ENCODE measurements around the gene INSIG2. TPM values are rescaled to one million over a fixed set of nuclear protein-coding genes. Genes with fewer than 3 reads are reported as not detected.

The INSIG2 gene
- total RNA-seq, 1 experiment from 2014 or later: 8.7 TPM

DNA sequence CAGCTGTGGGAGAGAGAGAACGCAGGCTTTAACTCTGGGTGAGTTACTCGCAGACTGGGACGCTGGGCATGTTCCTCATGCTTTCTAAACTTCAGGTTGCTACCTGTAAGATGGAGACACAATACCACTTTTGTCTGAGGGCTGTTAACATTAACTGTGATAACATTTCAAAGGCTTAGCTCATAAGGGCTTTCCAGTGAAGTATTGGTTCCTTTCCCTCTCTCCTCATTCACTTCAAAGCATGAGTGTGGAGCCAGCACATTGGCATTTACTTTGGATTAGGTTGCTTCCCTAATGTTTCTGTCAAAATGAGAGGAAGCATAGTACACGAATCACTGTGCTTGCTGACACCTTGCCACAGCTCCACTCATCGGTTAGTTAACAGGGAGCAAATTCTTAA, 30.2 kb downstream of the INSIG2 start:
- Histone ChIP-seq H2AFZ (ENCODE audit: low read length) (no peak overlapping the region), H4K91ac (ENCODE audit: insufficient read length, low read depth, low read length) (no peak overlapping the region), H3K79me2 (ENCODE audit: insufficient read depth, low read length) (no peaks in the 10 kb centered on the region), H3K23ac (ENCODE audit: insufficient read length, low read depth, low read length) (no peak overlapping the region), H3K9me3 (ENCODE audit: control insufficient read depth, low read depth, low read length) (no peaks in the 10 kb centered on the region), H3K18ac (ENCODE audit: insufficient read length, low read depth, low read length) (no peak overlapping the region), H3K56ac (ENCODE audit: insufficient read length, low read depth, low read length) (no peak overlapping the region), H3K4me2 (ENCODE audit: insufficient read depth, insufficient read length, low read length) (no peak overlapping the region), H2BK20ac (ENCODE audit: low read depth, low read length, poor library complexity, severe bottlenecking) (no peak overlapping the region), H2BK12ac (ENCODE audit: insufficient read length, low read depth, low read length) (no peak overlapping the region), H2BK120ac (ENCODE audit: low read depth, low read length, poor library complexity, severe bottlenecking) (no peak overlapping the region), H3T11ph (ENCODE audit: low read length) (no peak overlapping the region), H3K14ac (ENCODE audit: insufficient read depth, low read length) (no peak overlapping the region), H3K23me2 (ENCODE audit: insufficient read length, low read depth, low read length, poor library complexity, severe bottlenecking) (no peaks in the 10 kb centered on the region), H3K9ac (ENCODE audit: extremely low read depth, insufficient read length, low read length) (no peak overlapping the region), H3K4ac (ENCODE audit: low read depth, low read length) (no peak overlapping the region), H2BK15ac (ENCODE audit: low read depth, low read length) (no peak overlapping the region), H4K20me1 (ENCODE audit: control insufficient read depth, insufficient read depth, insufficient read length) (no peaks in the 10 kb centered on the region), H4K5ac (ENCODE audit: insufficient read length, low read depth, low read length) (no peak overlapping the region), H4K8ac (replicated peaks; ENCODE audit: insufficient read length, low read depth, low read length) (no peak overlapping the region), H3K79me1 (ENCODE audit: insufficient read depth, low read depth, low read length, poor library complexity, severe bottlenecking) (no peaks in the 10 kb centered on the region), H2AK5ac (ENCODE audit: insufficient read length, low read length) (no peak overlapping the region), H2BK5ac (ENCODE audit: insufficient read length, low read length) (no peak overlapping the region), H3K27me3 (ENCODE audit: insufficient read depth, low read length) (no peaks in the 10 kb centered on the region), H3K27ac (ENCODE audit: insufficient read length, low read depth, low read length) (no peak overlapping the region), H3K4me1 (ENCODE audit: insufficient read depth, low read length) (no peaks in the 10 kb centered on the region; the same call in 1 of the 2 replicates)
- no peaks in the 10 kb centered on the region for H3K36me3 Mint-ChIP-seq (ENCODE audit: insufficient read depth in 1 of 3, low read depth in 3 of 3)
- H3K27ac Mint-ChIP-seq: peak overlapping the region in 1 of 3 experiments; percentile 26; a peak in 2 of 7 replicates
- no peaks in the 10 kb centered on the region; a peak in 1 of 5 replicates for H3K9me3 Mint-ChIP-seq
- WGBS (ENCODE audit: extremely low coverage, insufficient read length, low lambda C conversion rate): no CpG with 5 or more reads among the region's 5 CpGs
- TF ChIP-seq, protein P1, sequence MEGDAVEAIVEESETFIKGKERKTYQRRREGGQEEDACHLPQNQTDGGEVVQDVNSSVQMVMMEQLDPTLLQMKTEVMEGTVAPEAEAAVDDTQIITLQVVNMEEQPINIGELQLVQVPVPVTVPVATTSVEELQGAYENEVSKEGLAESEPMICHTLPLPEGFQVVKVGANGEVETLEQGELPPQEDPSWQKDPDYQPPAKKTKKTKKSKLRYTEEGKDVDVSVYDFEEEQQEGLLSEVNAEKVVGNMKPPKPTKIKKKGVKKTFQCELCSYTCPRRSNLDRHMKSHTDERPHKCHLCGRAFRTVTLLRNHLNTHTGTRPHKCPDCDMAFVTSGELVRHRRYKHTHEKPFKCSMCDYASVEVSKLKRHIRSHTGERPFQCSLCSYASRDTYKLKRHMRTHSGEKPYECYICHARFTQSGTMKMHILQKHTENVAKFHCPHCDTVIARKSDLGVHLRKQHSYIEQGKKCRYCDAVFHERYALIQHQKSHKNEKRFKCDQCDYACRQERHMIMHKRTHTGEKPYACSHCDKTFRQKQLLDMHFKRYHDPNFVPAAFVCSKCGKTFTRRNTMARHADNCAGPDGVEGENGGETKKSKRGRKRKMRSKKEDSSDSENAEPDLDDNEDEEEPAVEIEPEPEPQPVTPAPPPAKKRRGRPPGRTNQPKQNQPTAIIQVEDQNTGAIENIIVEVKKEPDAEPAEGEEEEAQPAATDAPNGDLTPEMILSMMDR (conservative IDR thresholded peaks at IDR 0.05): no peak
- H3K27me3 Mint-ChIP-seq (ENCODE audit: low read depth): no peaks in the 10 kb centered on the region
- no peak for DNase-seq
- H3K4me1 Mint-ChIP-seq: peaks cover 10 to 25% of the 10 kb centered on the region in 2 experiments; a peak in 2 of 4 replicates
- no peak overlapping the region for H3K4me3 Mint-ChIP-seq

Data from H9 (cell line).